ENCODE data around the gene MMP28. TPM values are rescaled to one million over a fixed set of nuclear protein-coding genes. Genes with fewer than 3 reads are reported as not detected.

Gene MMP28
- total and polyA plus RNA-seq, 2 donors (not counting 1 experiment from before 2014, with no cell fraction given), result 0.15 to 2.0 TPM

GRCh38 chr17:35735036-35735805 is 60.2 kb downstream of the MMP28 start:
- H3K4me1 ChIP-seq (ENCODE audit: control insufficient read depth in 2 of 2, insufficient read depth in 2 of 2, low read length in 2 of 2), result peaks cover 9 to 11% of the 10 kb centered on the region in 2 donors
- intact Hi-C loops (cut with micrococcal nuclease), result no loop called here
- Mint-ChIP-seq H3K27ac (no peak overlapping the region), H3K4me1 (peaks cover 12% of the 10 kb centered on the region), H3K4me3 (no peak overlapping the region), H3K9me3 (ENCODE audit: insufficient read depth) (no peaks in the 10 kb centered on the region), H3K27me3 (peaks cover 19% of the 10 kb centered on the region)
- H3K4me2 ChIP-seq (replicated peaks; ENCODE audit: low read depth, low read length, poor library complexity, severe bottlenecking), result no peak overlapping the region
- H3K9ac ChIP-seq (ENCODE audit: low read length), result no peak overlapping the region
- H3K27me3 ChIP-seq (replicated peaks in 1 of 4; ENCODE audit: control extremely low read depth in 1 of 4, control insufficient read depth in 3 of 4, insufficient read depth in 4 of 4, low read length in 3 of 4), result peaks cover 0 to 14% (median 0%) of the 10 kb centered on the region in 4 experiments
- DNase-seq (no peak), ATAC-seq (ENCODE audit: low read depth) (no peak)
- no peaks in the 10 kb centered on the region for H3K79me2 ChIP-seq (ENCODE audit: control insufficient read depth, insufficient read depth, low read length)
- no peak overlapping the region for H2AFZ ChIP-seq (ENCODE audit: insufficient read depth, low read depth, low read length, poor library complexity, severe bottlenecking)
- CTCF ChIA-PET, result interaction anchor here (1.1 to 1.4 kb wide), 2 partner anchors 10 to 12 kb away, joined by 3 to 9 read pairs; no protein-coding TSS in a partner anchor
- H3K36me3 ChIP-seq (replicated peaks in 1 of 2; ENCODE audit: control extremely low read depth in 1 of 2, control insufficient read depth in 1 of 2, extremely low read depth in 1 of 2, insufficient read depth in 2 of 2, low read length in 1 of 2), result no peaks in the 10 kb centered on the region
- no peak overlapping the region for H3K27ac ChIP-seq (ENCODE audit: low read length in 2 of 2)
- no peaks in the 10 kb centered on the region for H4K20me1 ChIP-seq (ENCODE audit: control insufficient read depth, insufficient read depth, low read length, poor library complexity, severe bottlenecking)
- WGBS (ENCODE audit: insufficient coverage), result 92% methylated on average over 29 of the region's 29 CpGs
- H3K4me3 ChIP-seq (ENCODE audit: control extremely low read depth in 1 of 5, extremely low read depth in 1 of 5, insufficient read depth in 1 of 5, low read depth in 2 of 5, low read length in 4 of 5), result no peak overlapping the region
- POLR2A ChIA-PET, result no interaction called here
- H3K9me3 ChIP-seq (ENCODE audit: control extremely low read depth in 1 of 3, control insufficient read depth in 2 of 3, insufficient read depth in 1 of 3, low read length in 2 of 3), result no peaks in the 10 kb centered on the region
- no peak for TF ChIP-seq EZH2 (IDR thresholded peaks at IDR 0.05; ENCODE audit: borderline replicate concordance, insufficient read depth, low read depth, low read length, poor library complexity, severe bottlenecking)
- TF ChIP-seq CTCF (IDR thresholded peaks at IDR 0.05), result no peak

GRCh38 chr17:35734396-35734795 is 61.0 kb downstream of the MMP28 start:
- intact Hi-C loops (cut with micrococcal nuclease), result no loop called here
- H3K4me1 ChIP-seq (ENCODE audit: control insufficient read depth in 2 of 2, insufficient read depth in 2 of 2, low read length in 2 of 2), result peaks cover 9 to 11% of the 10 kb centered on the region in 2 donors
- H3K4me2 ChIP-seq (replicated peaks; ENCODE audit: low read depth, low read length, poor library complexity, severe bottlenecking), result no peak overlapping the region
- H3K4me3 Mint-ChIP-seq, result no peak overlapping the region
- POLR2A ChIA-PET, result no interaction called here
- no peak for TF ChIP-seq EZH2 (IDR thresholded peaks at IDR 0.05; ENCODE audit: borderline replicate concordance, insufficient read depth, low read depth, low read length, poor library complexity, severe bottlenecking)
- TF ChIP-seq CTCF (IDR thresholded peaks at IDR 0.05), result no peak
- no peaks in the 10 kb centered on the region for H3K9me3 Mint-ChIP-seq (ENCODE audit: insufficient read depth)
- ATAC-seq (ENCODE audit: low read depth) (no peak), DNase-seq (no peak)
- H3K4me3 ChIP-seq (ENCODE audit: control extremely low read depth in 1 of 5, extremely low read depth in 1 of 5, insufficient read depth in 1 of 5, low read depth in 2 of 5, low read length in 4 of 5), result no peak overlapping the region
- no peak overlapping the region for H3K27ac ChIP-seq (ENCODE audit: low read length in 2 of 2)
- no peaks in the 10 kb centered on the region for H4K20me1 ChIP-seq (ENCODE audit: control insufficient read depth, insufficient read depth, low read length, poor library complexity, severe bottlenecking)
- CTCF ChIA-PET, result no interaction called here
- WGBS (ENCODE audit: insufficient coverage), result 94% methylated on average over 6 of the region's 7 CpGs
- H3K27ac Mint-ChIP-seq, result no peak overlapping the region
- H3K9me3 ChIP-seq (ENCODE audit: control extremely low read depth in 1 of 3, control insufficient read depth in 2 of 3, insufficient read depth in 1 of 3, low read length in 2 of 3), result no peaks in the 10 kb centered on the region
- H3K36me3 ChIP-seq (replicated peaks in 1 of 2; ENCODE audit: control extremely low read depth in 1 of 2, control insufficient read depth in 1 of 2, extremely low read depth in 1 of 2, insufficient read depth in 2 of 2, low read length in 1 of 2), result no peaks in the 10 kb centered on the region
- peaks cover 15% of the 10 kb centered on the region for H3K4me1 Mint-ChIP-seq
- H3K9ac ChIP-seq (ENCODE audit: low read length), result no peak overlapping the region
- peaks cover 11% of the 10 kb centered on the region for H3K27me3 Mint-ChIP-seq
- no peaks in the 10 kb centered on the region for H3K79me2 ChIP-seq (ENCODE audit: control insufficient read depth, insufficient read depth, low read length)
- H3K27me3 ChIP-seq (replicated peaks in 1 of 4; ENCODE audit: control extremely low read depth in 1 of 4, control insufficient read depth in 3 of 4, insufficient read depth in 4 of 4, low read length in 3 of 4), result peaks cover 0 to 11% (median 0%) of the 10 kb centered on the region in 4 experiments
- no peak overlapping the region for H2AFZ ChIP-seq (ENCODE audit: insufficient read depth, low read depth, low read length, poor library complexity, severe bottlenecking)
